Mucosa of gallbladder (tissue), 1 donor: ENCODE data around the gene CLP1. TPM values are rescaled to one million over a fixed set of nuclear protein-coding genes. Genes with fewer than 3 reads are reported as not detected.
"Not testable (repeated sequence)": the region's sequence is repeated elsewhere in the genome, so short reads cannot be mapped to it uniquely, and the experiment has no call there.

Experiments
- DNase-seq: peaks from one replicate; pipeline ENCODE4 v3.0.0-alpha.2; 2020; ENCODE audit warnings: low spot score
- total RNA-seq: library from RNA; stranded (reverse); gene quantifications from one replicate; pipeline ENCODE4 v1.2.1, GENCODE V29; 2021
- donor health status: DM: no; HTN: no; CAD: no.

Gene CLP1
- total RNA-seq, 1 donor from 2014 or later = 10.3 TPM

DNA sequence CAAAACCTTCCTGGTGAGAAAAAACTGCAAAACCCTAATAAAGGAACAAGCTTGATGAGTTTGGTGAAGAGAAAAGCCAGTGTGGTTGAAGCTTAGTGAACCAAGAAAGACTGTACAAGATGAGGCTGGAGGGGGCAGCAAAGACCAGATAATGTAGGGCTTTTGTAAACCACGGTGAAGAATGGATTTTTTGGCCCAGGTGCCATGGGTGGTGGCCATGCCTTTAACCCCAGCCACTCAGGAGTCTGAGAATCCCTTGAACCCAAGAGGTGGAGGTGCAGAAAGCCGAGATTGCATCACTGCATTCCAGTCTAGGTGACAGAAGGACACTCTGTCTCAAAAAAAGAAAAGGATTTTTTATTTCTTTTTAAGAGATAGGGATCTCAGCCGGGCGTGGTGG is 5.3 kb downstream of the CLP1 start:
- DNase-seq = no peak

DNA sequence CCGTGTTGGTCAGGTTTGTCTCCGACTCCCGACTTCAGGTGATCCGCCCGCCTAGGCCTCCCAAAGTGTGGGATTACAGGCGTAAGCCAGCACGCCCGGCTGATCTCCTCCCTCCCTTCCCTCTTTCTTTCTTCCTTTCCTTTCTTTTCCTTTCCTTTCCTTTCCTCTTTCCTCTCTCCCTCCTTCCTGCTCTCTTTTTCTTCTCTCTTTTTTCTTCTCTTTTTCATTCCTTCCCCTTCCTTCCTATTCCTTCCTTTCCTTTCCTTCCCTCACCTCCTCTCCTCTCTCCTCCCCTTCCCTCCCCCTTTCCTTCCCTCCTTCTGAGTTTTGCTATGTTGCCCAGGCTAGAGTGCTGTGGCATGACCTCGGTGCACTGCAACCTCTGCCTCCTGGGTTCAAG is 6.4 kb downstream of the CLP1 start:
- no peak for DNase-seq

DNA sequence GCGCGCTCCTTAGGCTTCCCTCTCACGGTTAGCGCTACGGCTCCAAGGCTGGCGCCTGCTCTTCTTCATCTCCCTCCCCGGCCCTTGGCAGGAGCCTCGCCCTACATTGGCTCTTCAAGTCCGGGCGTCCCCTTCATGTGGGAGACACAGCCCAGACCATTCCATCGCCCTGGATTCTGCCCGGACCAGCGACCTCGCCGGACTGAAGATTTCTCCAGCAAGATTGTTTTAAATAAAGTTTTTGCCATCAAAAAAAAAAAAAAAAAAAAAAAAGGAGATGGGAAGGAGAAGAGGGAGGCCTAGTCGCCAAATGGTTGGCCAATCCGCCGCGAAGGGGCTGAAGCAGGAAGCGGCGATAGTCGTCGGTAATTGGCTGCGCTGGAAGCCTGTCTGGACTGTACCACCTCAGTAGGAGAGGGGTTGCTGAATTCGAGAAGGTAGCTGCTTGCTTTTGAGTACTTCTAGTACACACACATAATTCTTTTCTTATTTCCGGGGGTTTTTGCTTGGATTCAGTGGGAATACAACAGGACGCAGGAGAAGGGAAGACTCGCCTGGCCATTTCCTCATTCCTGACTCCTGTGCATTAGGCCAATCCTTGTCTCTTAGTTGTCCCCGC is 9.7 kb downstream of the CLP1 start:
- peak; percentile 98 for DNase-seq

DNA sequence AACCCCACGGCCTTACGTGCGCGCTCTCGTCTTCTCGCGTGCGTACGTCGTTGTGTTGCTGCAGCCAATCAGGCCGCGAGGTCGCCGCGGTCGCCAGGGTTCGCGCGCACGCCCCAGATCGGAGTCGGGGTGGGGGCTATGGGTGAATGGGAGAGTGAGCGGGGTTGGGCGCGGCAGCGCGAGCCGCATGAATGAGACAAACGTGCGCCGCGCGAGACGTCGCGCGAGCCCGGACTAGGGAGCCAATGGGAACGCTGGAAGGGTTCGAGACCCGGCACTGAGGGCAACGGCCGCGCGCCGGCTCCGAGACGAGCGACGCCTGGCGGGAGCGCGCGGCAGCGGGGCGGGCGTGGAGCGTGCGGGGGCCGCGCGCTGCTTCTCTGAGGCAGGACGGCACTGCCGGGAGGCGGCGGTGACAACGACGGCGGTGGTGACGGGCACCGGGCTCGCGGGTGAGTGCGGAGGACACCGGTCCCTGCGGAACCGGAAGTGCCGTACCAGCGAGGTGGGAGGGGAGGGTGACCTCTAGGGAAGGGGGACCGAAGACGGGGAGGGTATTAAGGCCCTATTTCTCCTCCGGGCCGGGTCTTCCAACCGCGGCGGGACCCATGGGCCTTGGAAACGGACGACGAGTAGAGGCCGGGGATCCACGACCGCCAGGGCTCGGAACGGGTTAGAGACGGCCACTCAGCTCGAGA is 10.3 kb downstream of the CLP1 start, which contains the start of gene ZDHHC5:
TSS of gene ZDHHC5 (plus strand) at position 379 of the 698 bp plus-strand sequence. CDS start 4,977 bp downstream, outside the sequence.
- peak; percentile 99 for DNase-seq

DNA sequence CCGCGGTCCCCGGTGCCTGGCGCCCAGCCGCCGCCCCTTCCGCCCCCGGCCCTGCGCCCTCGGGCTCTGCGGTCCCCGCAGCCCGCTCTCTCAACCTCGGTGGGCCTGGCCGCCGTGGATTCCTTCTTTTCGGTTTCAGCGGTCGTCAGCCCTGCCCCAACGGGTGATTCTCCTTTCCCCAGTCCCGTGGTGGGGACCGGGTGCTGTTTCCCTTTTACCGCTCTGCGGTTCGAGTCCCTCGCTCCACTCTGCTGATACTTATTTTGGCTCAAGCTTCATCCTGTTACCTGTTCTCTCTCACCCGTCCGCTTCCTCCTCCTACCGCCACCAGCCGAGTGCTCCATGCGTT is 10.8 kb downstream of the CLP1 start:
- no peak for DNase-seq

DNA sequence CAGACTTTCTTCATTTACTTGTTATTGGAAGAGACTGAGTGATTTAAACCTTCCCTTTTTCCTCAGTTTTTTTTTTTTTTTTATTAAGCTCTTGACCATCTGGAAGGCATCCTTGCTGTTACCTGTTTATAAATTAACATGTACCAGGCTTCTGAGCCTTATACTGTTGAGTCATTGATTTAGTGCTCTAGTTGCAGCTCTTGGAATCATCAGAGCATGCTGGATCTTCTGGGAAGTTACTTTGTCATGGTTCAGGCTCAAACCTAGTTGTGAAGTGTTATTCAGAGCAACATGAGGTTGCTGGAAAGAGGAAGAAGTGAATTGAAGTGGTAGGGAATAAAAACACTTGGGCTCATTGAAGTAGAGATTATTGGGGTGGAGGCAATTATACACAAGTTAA is 16.7 kb downstream of the CLP1 start:
- DNase-seq = no peak

DNA sequence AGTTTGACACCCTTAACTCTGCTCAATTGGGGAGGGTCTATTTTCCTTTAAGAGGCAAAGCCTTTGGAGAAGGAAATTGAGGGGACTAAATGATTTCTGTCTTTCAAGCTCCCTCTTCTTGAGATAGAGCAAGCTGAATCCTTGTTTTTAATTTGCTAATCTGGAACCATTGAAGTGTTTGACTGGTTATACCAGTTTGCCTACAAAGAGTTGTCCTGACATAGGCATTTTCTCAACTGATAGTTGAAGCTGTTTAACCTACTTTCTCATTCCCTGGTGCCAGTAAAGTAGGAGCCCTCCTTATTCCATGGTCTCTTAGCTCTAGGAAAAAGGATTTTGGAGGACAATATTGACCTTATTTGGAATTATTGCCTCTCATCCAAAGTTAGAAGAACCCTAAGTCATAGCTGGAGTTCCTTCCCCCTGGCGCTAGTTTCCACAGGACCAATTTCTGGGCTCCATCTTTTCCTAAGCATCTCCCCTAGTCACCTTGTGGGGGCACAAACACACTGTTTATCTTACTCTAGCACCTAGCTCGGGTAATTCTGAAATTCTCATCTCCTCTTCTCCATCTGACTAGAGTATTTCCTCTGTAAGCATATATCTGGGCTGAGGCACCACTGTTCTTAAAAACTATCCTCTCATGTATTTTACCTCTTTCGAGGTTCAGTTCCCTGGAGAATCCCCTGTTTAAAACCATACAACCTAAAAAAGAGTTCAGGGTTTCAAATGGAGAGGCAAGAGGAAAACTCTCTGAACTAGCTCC is 17.8 kb downstream of the CLP1 start:
- DNase-seq = no peak

DNA sequence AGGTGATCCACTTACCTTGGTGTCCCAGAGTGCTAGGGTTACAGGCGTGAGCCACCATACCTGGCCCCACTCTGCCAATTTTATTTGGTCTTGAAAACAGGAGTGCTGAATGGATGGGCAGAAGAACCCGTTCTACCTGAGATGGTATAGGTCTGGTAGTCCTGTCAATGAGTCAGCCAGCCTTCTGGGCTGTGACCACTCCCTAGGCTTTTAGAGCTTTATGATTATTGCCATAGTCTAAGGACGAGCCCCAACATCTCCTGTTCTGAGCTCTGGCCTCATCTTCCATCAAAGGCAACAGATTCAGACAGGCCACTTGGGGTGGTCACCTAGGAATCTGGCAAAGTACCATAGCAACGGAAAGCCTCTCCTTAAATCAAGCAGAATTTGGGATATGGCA is 21.8 kb downstream of the CLP1 start:
- DNase-seq = no peak

DNA sequence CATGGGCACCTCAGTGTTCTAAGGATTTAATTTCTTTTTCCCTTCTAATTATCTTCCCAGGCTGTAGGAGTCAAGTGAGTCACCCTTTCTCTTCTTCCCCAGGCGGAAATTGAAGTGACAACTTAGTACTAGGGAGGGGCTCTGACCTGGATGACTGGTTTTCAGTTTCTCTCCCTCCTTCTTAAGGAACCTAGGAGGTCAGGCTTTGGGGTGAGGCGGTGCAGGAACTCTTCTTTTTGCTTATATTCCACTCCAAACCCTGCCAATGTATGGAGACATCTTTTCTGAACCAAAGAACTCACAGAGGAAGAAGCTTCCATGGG is 23.0 kb downstream of the CLP1 start:
- DNase-seq = no peak

DNA sequence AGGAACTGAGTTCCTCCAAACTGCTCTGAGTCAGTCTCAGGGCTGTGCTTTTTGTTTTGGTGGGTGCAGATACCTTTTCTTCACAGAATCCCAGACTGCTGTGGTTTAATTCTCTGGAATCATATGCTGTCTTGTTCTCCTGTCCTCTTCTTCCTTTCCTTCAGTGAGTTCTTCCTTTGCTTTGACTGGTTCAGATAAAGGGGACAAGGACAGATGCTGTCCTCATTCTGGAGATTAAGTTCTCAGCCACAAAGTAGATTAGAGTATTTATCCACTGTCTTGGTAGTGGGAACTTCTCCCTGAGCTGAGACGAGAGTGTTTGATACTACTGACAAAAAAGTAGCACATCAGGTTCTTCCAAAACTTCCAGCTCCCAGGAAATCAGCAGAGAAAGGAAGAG is 23.6 kb downstream of the CLP1 start:
- DNase-seq = no peak

DNA sequence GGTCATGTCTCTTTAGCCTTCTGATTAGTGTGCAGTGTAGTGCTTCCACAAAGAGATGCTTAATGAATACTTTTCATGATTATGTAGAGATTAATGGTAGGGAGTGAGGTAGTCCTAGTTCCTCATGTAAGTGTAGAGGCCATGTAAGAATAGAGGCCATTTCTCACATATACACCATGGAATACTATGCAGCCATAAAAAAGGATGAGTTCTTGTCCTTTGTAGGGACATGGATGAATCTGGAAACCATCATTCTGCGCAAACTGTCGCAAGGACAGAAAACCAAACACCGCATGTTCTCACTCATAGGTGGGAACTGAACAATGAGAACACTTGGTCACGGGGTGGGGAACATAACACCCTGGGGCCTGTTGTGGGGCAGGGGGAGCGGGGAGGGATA is 32.9 kb downstream of the CLP1 start:
- not testable (repeated sequence) for DNase-seq

DNA sequence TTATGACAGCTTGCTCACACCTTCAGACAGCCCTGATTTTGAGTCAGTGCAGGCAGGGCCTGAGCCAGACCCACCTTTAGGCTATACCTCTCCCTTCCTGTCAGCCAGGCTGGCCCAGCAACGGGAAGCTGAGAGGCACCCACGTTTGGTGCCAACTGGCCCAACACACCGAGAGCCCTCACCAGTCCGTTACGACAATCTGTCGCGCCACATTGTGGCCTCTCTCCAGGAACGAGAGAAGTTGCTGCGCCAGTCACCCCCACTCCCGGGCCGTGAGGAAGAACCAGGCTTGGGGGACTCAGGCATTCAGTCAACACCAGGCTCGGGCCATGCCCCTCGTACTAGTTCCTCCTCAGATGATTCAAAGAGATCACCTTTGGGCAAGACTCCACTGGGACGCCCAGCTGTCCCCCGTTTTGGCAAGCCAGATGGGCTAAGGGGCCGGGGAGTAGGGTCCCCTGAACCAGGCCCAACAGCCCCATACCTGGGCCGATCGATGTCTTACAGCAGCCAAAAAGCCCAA is 41.3 kb downstream of the CLP1 start:
- no peak for DNase-seq

DNA sequence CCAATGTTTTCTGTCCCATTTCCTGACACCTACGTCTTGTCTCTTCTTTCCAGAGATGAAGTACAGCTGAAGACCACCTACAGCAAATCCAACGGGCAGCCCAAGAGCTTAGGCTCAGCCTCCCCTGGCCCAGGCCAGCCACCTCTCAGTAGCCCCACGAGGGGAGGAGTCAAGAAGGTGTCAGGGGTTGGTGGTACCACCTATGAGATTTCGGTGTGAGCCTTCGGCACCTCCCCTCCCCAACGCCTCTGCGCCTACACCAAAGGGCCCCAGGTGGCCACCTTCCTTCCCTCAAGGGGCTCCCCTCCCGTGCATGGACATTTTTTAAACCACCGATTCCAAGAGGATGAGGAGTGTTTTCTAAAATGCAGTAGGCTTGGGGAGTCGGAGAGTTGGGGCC is 42.3 kb downstream of the CLP1 start:
- no peak for DNase-seq

DNA sequence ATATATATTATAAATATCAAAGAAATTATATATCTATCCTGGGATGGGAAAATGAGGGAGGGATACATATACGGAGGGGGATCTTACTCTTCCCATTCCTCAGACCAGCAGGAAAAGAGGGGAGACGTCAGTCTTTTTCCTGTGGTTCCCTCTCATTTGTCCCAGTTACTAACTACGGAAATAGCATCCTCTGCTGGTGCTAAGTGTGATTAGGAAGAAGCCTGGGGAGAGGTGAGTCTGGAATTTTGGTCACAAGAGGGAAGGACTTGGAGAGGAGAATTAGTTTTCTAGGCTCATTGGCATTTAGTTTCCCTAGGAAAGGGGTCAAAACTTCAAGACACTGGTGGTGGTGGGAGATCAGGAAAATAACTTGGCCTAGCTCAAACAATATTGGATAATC is 42.9 kb downstream of the CLP1 start:
- no peak for DNase-seq

DNA sequence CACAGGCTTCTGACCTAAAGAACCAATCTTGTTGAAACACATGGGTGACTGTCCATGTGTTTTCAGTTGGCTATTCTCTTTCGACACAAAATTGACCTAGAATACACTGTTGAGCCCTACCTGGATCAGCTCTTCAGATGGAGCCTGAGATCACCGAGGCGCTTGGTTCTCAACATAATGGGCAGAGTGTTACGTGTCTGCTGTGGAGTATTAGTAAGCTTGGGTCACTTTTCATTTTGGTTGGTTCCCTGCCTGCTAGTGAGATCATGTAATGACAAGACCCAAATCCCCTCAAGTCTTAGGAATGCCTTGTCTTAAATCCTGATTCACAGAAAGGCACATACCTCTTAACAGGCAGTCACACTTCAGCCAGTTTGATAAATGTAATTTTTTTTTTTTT is 45.8 kb downstream of the CLP1 start:
- no peak for DNase-seq

DNA sequence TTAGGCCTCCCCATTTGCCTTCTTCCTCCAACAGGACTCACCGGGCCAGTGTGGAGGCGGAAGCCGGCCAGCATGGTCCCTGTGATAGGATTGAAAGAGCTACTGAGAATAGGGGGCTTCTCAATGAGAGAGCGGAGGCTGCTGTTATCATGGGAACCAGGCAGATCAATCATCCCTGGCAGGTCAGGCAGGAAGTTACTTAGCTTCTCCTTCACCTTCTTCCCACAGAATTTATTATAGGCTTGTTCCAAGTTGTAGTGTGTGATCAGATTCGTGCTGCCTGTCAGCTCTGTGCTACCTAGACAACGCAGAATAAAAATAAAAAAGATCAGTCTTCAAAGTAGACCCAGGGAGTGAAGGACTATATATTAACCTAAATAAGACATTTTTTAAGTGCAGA is 47.4 kb downstream of the CLP1 start:
- no peak for DNase-seq

DNA sequence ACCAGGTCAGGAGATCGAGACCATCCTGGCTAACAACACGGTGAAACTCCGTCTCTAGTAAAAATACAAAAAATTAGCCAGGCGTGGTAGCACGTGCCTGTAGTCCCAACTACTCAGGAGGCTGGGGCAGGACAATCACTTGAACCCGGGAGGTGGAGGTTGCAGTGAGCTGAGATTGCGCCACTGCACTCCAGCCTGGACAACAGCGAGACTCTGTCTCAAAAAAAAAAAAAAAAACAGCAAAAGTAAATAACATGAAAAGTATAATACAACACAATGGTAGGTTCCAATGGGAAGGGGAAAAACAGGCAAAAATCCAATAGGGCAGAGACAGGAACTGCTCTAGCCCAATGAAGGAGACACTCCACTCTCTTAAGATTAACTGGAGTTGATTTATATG is 47.9 kb downstream of the CLP1 start:
- not testable (repeated sequence) for DNase-seq

DNA sequence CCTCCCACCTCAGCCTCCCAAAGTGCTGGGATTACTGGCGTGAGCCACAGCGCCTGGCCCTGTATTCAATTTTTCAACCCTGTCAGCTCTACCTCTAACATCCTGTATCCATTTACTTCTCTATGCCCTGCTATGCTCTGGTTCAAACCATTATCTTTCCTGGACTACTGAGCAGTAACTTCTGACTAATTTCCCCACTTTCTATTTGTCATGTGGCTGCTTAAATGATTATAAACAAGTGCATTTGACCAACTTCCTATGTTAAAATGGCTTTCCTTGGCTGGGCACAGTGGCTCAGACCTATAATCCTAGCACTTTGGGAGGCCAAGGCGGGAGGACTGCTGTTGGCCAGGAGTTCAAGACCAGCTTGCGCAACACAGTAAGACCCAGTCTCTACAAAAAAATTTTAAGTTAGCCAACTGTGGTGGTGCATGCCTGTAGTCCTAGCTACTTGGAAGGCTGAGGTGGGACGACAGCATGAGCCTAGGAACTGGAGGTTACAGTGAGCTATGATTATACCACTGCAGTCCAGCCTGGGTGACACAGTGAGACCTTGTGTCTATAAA is 52.3 kb downstream of the CLP1 start:
- no peak for DNase-seq
